Measurements from ENCODE around the gene SLC22A23.
A peak's percentile ranks its signal among the peaks of the same experiment; 100 is the strongest.

SLC22A23 gene

GRCh38 chr6:3263096-3263495, 193.8 kb downstream of the SLC22A23 start:
- Histone ChIP-seq H3K27me3 (ENCODE audit: control insufficient read depth, insufficient read depth, low read length) (no peaks in the 10 kb centered on the region), H3K9ac (ENCODE audit: low read length) (no peak overlapping the region), H3K4me1 (ENCODE audit: control insufficient read depth, insufficient read depth, low read length) (peaks cover 7% of the 10 kb centered on the region), H3K4me3 (ENCODE audit: low read length) (no peak overlapping the region), H3K36me3 (ENCODE audit: control insufficient read depth, insufficient read depth, low read length) (peaks cover 14% of the 10 kb centered on the region), H3K27ac (ENCODE audit: low read depth, low read length) (no peak overlapping the region)

GRCh38 chr6:3261921-3262320, 194.9 kb downstream of the SLC22A23 start:
- Histone ChIP-seq H3K27me3 (ENCODE audit: control insufficient read depth, insufficient read depth, low read length) (no peaks in the 10 kb centered on the region), H3K27ac (ENCODE audit: low read depth, low read length) (no peak overlapping the region), H3K36me3 (ENCODE audit: control insufficient read depth, insufficient read depth, low read length) (peaks cover 14% of the 10 kb centered on the region), H3K9ac (ENCODE audit: low read length) (no peak overlapping the region), H3K4me3 (ENCODE audit: low read length) (no peak overlapping the region), H3K4me1 (ENCODE audit: control insufficient read depth, insufficient read depth, low read length) (peaks cover 7% of the 10 kb centered on the region)

GRCh38 chr6:3261518-3261820, 195.4 kb downstream of the SLC22A23 start:
- Histone ChIP-seq H3K4me1 (ENCODE audit: control insufficient read depth, insufficient read depth, low read length) (peaks cover 7% of the 10 kb centered on the region), H3K9ac (ENCODE audit: low read length) (no peak overlapping the region), H3K27ac (ENCODE audit: low read depth, low read length) (no peak overlapping the region), H3K4me3 (ENCODE audit: low read length) (no peak overlapping the region), H3K36me3 (ENCODE audit: control insufficient read depth, insufficient read depth, low read length) (peaks cover 14% of the 10 kb centered on the region), H3K27me3 (ENCODE audit: control insufficient read depth, insufficient read depth, low read length) (no peaks in the 10 kb centered on the region)

GRCh38 chr6:3260772-3261517, 195.9 kb downstream of the SLC22A23 start:
- Histone ChIP-seq H3K4me3 (ENCODE audit: low read length) (no peak overlapping the region), H3K36me3 (ENCODE audit: control insufficient read depth, insufficient read depth, low read length) (peaks cover 14% of the 10 kb centered on the region), H3K27me3 (ENCODE audit: control insufficient read depth, insufficient read depth, low read length) (no peaks in the 10 kb centered on the region), H3K9ac (ENCODE audit: low read length) (no peak overlapping the region), H3K4me1 (ENCODE audit: control insufficient read depth, insufficient read depth, low read length) (peaks cover 7% of the 10 kb centered on the region), H3K27ac (ENCODE audit: low read depth, low read length) (no peak overlapping the region)

GRCh38 chr6:3260296-3260695, 196.6 kb downstream of the SLC22A23 start:
- Histone ChIP-seq H3K27ac (ENCODE audit: low read depth, low read length) (no peak overlapping the region), H3K4me1 (ENCODE audit: control insufficient read depth, insufficient read depth, low read length) (peaks cover 7% of the 10 kb centered on the region), H3K4me3 (ENCODE audit: low read length) (no peak overlapping the region), H3K27me3 (ENCODE audit: control insufficient read depth, insufficient read depth, low read length) (no peaks in the 10 kb centered on the region), H3K36me3 (ENCODE audit: control insufficient read depth, insufficient read depth, low read length) (peaks cover 12% of the 10 kb centered on the region), H3K9ac (ENCODE audit: low read length) (no peak overlapping the region)

GRCh38 chr6:3259491-3259958, 197.3 kb downstream of the SLC22A23 start:
- peak overlapping the region; percentile 94 for H3K4me3 ChIP-seq (ENCODE audit: low read length)
- H3K27me3 ChIP-seq (ENCODE audit: control insufficient read depth, insufficient read depth, low read length) = no peaks in the 10 kb centered on the region
- H3K4me1 ChIP-seq (ENCODE audit: control insufficient read depth, insufficient read depth, low read length) = peaks cover 7% of the 10 kb centered on the region
- H3K27ac ChIP-seq (ENCODE audit: low read depth, low read length) = no peak overlapping the region
- H3K9ac ChIP-seq (ENCODE audit: low read length) = peak overlapping the region; percentile 45
- H3K36me3 ChIP-seq (ENCODE audit: control insufficient read depth, insufficient read depth, low read length) = peaks cover 11% of the 10 kb centered on the region

- peak within 1 kb of the TSS; percentile 55 for H3K27ac ChIP-seq (ENCODE audit: low read depth, low read length)
- H3K4me3 ChIP-seq (ENCODE audit: low read length) = peak within 1 kb of the TSS; percentile 94
- H3K9ac ChIP-seq (ENCODE audit: low read length) = peak within 1 kb of the TSS; percentile 45
- H3K27me3 ChIP-seq (ENCODE audit: control insufficient read depth, insufficient read depth, low read length) = no peaks in the 10 kb centered on the region
- H3K4me1 ChIP-seq (ENCODE audit: control insufficient read depth, insufficient read depth, low read length) = peaks cover 7% of the 10 kb centered on the region
- H3K36me3 ChIP-seq (ENCODE audit: control insufficient read depth, insufficient read depth, low read length) = peaks cover 4% of the 10 kb centered on the region
Observed at GRCh38 chr6:3258720-3259490, 197.9 kb downstream of the SLC22A23 start, which contains the start of gene PSMG4. TSS of gene PSMG4 (plus strand) at chr6:3258947. CDS start at chr6:3259023, 76 bp downstream.

- no peaks in the 10 kb centered on the region for H3K27me3 ChIP-seq (ENCODE audit: control insufficient read depth, insufficient read depth, low read length)
- no peak overlapping the region for H3K27ac ChIP-seq (ENCODE audit: low read depth, low read length)
- H3K4me1 ChIP-seq (ENCODE audit: control insufficient read depth, insufficient read depth, low read length) = peaks cover 7% of the 10 kb centered on the region
- H3K9ac ChIP-seq (ENCODE audit: low read length) = no peak overlapping the region
- peak overlapping the region; percentile 46 for H3K4me3 ChIP-seq (ENCODE audit: low read length)
- H3K36me3 ChIP-seq (ENCODE audit: control insufficient read depth, insufficient read depth, low read length) = no peaks in the 10 kb centered on the region
Observed at GRCh38 chr6:3258201-3258600, 198.6 kb downstream of the SLC22A23 start.

GRCh38 chr6:3253597-3253961, 203.3 kb downstream of the SLC22A23 start:
- no peaks in the 10 kb centered on the region for H3K36me3 ChIP-seq (ENCODE audit: control insufficient read depth, insufficient read depth, low read length)
- H3K4me1 ChIP-seq (ENCODE audit: control insufficient read depth, insufficient read depth, low read length) = peaks cover 11% of the 10 kb centered on the region
- no peak overlapping the region for H3K9ac ChIP-seq (ENCODE audit: low read length)
- no peak overlapping the region for H3K4me3 ChIP-seq (ENCODE audit: low read length)
- no peak overlapping the region for H3K27ac ChIP-seq (ENCODE audit: low read depth, low read length)
- H3K27me3 ChIP-seq (ENCODE audit: control insufficient read depth, insufficient read depth, low read length) = no peaks in the 10 kb centered on the region

- H3K27me3 ChIP-seq (ENCODE audit: control insufficient read depth, insufficient read depth, low read length) = no peaks in the 10 kb centered on the region
- H3K27ac ChIP-seq (ENCODE audit: low read depth, low read length) = no peak overlapping the region
- no peak overlapping the region for H3K9ac ChIP-seq (ENCODE audit: low read length)
- H3K4me3 ChIP-seq (ENCODE audit: low read length) = no peak overlapping the region
- H3K4me1 ChIP-seq (ENCODE audit: control insufficient read depth, insufficient read depth, low read length) = peaks cover 15% of the 10 kb centered on the region
- no peaks in the 10 kb centered on the region for H3K36me3 ChIP-seq (ENCODE audit: control insufficient read depth, insufficient read depth, low read length)
Observed at GRCh38 chr6:3252861-3253596, 203.8 kb downstream of the SLC22A23 start.

GRCh38 chr6:3252369-3252768, 204.5 kb downstream of the SLC22A23 start:
- H3K27me3 ChIP-seq (ENCODE audit: control insufficient read depth, insufficient read depth, low read length) = no peaks in the 10 kb centered on the region
- H3K9ac ChIP-seq (ENCODE audit: low read length) = no peak overlapping the region
- peaks cover 20% of the 10 kb centered on the region for H3K4me1 ChIP-seq (ENCODE audit: control insufficient read depth, insufficient read depth, low read length)
- H3K27ac ChIP-seq (ENCODE audit: low read depth, low read length) = no peak overlapping the region
- no peak overlapping the region for H3K4me3 ChIP-seq (ENCODE audit: low read length)
- H3K36me3 ChIP-seq (ENCODE audit: control insufficient read depth, insufficient read depth, low read length) = no peaks in the 10 kb centered on the region

Data from rectal smooth muscle tissue (tissue), 1 donor.